ENCODE results near the gene HOXA6.

DNA sequence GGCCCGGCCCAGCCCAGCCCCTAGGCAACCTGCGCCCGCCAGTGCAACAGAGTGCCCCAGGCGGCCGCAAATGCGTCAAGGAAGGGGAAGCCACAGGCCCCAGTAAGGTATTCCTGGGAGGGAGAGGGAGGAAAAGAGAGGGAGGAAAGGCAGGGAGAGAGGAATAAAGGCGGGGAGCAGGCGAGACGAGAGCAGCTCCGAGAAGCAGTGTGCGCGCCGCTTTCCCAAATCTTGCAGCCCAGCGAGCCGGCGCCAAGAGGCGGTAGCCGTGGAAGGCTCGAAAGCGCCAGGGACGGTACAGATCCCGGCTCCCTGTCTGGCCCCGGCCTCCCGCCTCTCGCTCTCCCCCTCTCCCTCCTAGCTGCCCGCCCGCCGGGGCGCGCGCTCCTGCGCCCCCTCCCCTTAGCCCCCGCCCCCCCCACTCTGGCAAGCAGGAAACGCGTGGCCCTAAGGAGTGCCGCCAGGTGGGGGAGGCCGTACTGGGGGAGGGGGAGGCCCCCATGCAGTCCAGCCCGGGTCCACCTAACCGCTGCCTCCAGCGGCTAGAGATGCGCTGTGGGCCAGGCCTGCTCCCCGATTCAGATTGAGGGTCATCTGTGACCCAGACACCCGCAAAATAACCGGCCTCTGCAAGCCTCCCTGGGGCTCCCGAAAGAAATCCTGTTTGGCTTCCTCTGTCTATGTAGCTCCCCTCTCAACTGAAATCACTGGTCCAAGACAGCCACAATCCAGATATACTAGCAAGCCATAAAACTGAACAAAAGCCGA lies 22.3 kb upstream of the HOXA6 start:
- TF ChIP-seq RAD21 (IDR thresholded peaks at IDR 0.05) = no peak
- TF ChIP-seq, protein P1, sequence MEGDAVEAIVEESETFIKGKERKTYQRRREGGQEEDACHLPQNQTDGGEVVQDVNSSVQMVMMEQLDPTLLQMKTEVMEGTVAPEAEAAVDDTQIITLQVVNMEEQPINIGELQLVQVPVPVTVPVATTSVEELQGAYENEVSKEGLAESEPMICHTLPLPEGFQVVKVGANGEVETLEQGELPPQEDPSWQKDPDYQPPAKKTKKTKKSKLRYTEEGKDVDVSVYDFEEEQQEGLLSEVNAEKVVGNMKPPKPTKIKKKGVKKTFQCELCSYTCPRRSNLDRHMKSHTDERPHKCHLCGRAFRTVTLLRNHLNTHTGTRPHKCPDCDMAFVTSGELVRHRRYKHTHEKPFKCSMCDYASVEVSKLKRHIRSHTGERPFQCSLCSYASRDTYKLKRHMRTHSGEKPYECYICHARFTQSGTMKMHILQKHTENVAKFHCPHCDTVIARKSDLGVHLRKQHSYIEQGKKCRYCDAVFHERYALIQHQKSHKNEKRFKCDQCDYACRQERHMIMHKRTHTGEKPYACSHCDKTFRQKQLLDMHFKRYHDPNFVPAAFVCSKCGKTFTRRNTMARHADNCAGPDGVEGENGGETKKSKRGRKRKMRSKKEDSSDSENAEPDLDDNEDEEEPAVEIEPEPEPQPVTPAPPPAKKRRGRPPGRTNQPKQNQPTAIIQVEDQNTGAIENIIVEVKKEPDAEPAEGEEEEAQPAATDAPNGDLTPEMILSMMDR (IDR thresholded peaks at IDR 0.05; ENCODE audit: low read depth, low read length, missing input control) = no peak
- TF ChIP-seq, protein P2, sequence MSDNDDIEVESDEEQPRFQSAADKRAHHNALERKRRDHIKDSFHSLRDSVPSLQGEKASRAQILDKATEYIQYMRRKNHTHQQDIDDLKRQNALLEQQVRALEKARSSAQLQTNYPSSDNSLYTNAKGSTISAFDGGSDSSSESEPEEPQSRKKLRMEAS (IDR thresholded peaks at IDR 0.05) = no peak
- TF ChIP-seq GABPA (IDR thresholded peaks at IDR 0.05 in 1 of 2, conservative IDR thresholded peaks at IDR 0.05 in 1 of 2) = no peak
- TF ChIP-seq, protein P3, sequence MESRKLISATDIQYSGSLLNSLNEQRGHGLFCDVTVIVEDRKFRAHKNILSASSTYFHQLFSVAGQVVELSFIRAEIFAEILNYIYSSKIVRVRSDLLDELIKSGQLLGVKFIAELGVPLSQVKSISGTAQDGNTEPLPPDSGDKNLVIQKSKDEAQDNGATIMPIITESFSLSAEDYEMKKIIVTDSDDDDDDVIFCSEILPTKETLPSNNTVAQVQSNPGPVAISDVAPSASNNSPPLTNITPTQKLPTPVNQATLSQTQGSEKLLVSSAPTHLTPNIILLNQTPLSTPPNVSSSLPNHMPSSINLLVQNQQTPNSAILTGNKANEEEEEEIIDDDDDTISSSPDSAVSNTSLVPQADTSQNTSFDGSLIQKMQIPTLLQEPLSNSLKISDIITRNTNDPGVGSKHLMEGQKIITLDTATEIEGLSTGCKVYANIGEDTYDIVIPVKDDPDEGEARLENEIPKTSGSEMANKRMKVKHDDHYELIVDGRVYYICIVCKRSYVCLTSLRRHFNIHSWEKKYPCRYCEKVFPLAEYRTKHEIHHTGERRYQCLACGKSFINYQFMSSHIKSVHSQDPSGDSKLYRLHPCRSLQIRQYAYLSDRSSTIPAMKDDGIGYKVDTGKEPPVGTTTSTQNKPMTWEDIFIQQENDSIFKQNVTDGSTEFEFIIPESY (IDR thresholded peaks at IDR 0.05) = no peak
- TF ChIP-seq, protein P4, sequence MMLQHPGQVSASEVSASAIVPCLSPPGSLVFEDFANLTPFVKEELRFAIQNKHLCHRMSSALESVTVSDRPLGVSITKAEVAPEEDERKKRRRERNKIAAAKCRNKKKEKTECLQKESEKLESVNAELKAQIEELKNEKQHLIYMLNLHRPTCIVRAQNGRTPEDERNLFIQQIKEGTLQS (IDR thresholded peaks at IDR 0.05) = no peak
- no peak for TF ChIP-seq TAF1 (conservative IDR thresholded peaks at IDR 0.05)
- no peak for TF ChIP-seq JUND (IDR thresholded peaks at IDR 0.05)
- no peak for TF ChIP-seq RXRA (IDR thresholded peaks at IDR 0.05)
- TF ChIP-seq, protein P5, sequence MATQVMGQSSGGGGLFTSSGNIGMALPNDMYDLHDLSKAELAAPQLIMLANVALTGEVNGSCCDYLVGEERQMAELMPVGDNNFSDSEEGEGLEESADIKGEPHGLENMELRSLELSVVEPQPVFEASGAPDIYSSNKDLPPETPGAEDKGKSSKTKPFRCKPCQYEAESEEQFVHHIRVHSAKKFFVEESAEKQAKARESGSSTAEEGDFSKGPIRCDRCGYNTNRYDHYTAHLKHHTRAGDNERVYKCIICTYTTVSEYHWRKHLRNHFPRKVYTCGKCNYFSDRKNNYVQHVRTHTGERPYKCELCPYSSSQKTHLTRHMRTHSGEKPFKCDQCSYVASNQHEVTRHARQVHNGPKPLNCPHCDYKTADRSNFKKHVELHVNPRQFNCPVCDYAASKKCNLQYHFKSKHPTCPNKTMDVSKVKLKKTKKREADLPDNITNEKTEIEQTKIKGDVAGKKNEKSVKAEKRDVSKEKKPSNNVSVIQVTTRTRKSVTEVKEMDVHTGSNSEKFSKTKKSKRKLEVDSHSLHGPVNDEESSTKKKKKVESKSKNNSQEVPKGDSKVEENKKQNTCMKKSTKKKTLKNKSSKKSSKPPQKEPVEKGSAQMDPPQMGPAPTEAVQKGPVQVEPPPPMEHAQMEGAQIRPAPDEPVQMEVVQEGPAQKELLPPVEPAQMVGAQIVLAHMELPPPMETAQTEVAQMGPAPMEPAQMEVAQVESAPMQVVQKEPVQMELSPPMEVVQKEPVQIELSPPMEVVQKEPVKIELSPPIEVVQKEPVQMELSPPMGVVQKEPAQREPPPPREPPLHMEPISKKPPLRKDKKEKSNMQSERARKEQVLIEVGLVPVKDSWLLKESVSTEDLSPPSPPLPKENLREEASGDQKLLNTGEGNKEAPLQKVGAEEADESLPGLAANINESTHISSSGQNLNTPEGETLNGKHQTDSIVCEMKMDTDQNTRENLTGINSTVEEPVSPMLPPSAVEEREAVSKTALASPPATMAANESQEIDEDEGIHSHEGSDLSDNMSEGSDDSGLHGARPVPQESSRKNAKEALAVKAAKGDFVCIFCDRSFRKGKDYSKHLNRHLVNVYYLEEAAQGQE (IDR thresholded peaks at IDR 0.05) = no peak
- TF ChIP-seq FOXA1 (IDR thresholded peaks at IDR 0.05) = no peak
- TF ChIP-seq NR2F2 (IDR thresholded peaks at IDR 0.05) = no peak
- no peak for TF ChIP-seq YY1 (IDR thresholded peaks at IDR 0.05)
- TF ChIP-seq EGR1 (IDR thresholded peaks at IDR 0.05; ENCODE audit: low read depth in 2 of 2) = no peak
